Measurements from ENCODE around the gene NYAP2.

GRCh38 chr2:225615514-225615913 lies 216.0 kb downstream of the NYAP2 start:
- TF ChIP-seq CTCF (IDR thresholded peaks at IDR 0.05) (no peak), POLR2A (IDR thresholded peaks at IDR 0.05) (no peak)
